ENCODE data around the gene SLC25A18.

DNA sequence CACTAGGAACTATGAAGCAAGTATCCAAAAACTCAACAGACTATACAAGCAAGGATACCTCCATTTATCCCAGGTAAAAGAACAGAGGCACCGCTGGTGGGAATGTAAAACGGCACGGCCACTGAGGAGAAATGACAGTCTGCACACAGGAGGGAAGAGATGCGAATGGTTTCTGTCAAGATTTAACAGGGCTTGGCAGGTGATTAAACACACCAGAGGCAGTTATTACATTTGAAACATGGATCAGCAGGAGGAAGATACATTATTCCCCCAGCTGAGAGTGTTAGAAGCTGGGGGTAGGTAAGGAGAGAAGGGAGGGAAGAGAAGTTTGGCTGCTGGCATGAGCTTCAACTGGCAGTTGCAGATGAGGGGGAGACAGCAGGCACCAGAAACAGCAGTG is 35.0 kb downstream of the SLC25A18 start:
- TF ChIP-seq, protein P1, sequence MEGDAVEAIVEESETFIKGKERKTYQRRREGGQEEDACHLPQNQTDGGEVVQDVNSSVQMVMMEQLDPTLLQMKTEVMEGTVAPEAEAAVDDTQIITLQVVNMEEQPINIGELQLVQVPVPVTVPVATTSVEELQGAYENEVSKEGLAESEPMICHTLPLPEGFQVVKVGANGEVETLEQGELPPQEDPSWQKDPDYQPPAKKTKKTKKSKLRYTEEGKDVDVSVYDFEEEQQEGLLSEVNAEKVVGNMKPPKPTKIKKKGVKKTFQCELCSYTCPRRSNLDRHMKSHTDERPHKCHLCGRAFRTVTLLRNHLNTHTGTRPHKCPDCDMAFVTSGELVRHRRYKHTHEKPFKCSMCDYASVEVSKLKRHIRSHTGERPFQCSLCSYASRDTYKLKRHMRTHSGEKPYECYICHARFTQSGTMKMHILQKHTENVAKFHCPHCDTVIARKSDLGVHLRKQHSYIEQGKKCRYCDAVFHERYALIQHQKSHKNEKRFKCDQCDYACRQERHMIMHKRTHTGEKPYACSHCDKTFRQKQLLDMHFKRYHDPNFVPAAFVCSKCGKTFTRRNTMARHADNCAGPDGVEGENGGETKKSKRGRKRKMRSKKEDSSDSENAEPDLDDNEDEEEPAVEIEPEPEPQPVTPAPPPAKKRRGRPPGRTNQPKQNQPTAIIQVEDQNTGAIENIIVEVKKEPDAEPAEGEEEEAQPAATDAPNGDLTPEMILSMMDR (conservative IDR thresholded peaks at IDR 0.05 in 1 of 2, IDR thresholded peaks at IDR 0.05 in 1 of 2; ENCODE audit: extremely low read depth in 1 of 2, insufficient read depth in 1 of 2, low read depth in 1 of 2, low read length in 2 of 2) = no peak
- no peak for TF ChIP-seq EZH2 (IDR thresholded peaks at IDR 0.05; ENCODE audit: borderline replicate concordance, low read length)
